Gastroesophageal sphincter (tissue), 3 donors: ENCODE data around the gene NGF.
"Not testable (repeated sequence)": the region's sequence is repeated elsewhere in the genome, so short reads cannot be mapped to it uniquely, and the experiment has no call there.

Experiments
- CTCF ChIP-seq, 4 experiments: fragments of 200-600 bp in 2 of 4; fragments of 450-650 bp in 2 of 4; sonication (generic) in 1 of 4; IDR thresholded peaks; one replicate each; pipeline ENCODE4 v1.5.1; 2017 to 2019; ENCODE audit warnings: antibody characterized with exemption in 4 of 4, mild to moderate bottlenecking in 2 of 4, moderate library complexity in 2 of 4
- EP300 ChIP-seq: sonication (generic); formaldehyde crosslinking; IDR thresholded peaks from one replicate; pipeline ENCODE4 v1.6.1; 2017; ENCODE audit warnings: antibody characterized with exemption, mild to moderate bottlenecking

GRCh38 chr1:115359787-115360452 is 21.9 kb upstream of the NGF start:
- TF ChIP-seq EP300; CTCF (IDR thresholded peaks at IDR 0.05): not testable (repeated sequence)
